ENCODE data around the gene EYA3.

Gene EYA3

DNA sequence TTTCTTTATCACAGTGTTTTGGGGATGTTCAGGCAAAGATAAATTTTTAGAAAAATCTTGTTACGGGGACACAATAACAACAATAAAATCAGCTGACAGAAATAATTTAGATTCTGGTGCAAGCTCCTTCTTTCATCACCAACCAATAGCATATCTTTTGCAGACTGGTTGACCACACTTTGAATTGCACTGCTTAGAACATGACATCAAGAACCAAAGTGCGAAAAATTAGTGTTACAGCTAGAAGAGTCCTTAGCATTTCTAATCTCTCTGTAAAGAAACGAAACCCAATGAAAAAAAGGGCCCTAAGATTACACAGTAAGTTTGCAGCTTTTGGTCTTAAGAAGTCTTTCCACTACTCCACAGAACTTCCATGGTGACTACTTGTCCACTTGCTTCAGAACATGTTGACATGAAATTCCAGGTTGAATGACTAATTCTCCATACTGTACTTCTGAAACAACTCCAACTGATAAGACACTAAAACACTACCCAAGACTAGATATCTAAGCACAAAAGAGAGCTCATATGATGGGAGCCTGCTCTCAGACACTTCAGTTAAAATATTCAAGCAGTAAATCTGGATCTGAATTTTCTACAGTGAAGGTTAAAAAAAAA is 97.4 kb downstream of the EYA3 start:
- no peak overlapping the region for H3K4me3 ChIP-seq (replicated peaks in 1 of 2; ENCODE audit: low read depth in 2 of 2, low read length in 2 of 2)
- TF ChIP-seq CTCF (IDR thresholded peaks at IDR 0.05; ENCODE audit: low read depth, low read length): no peak
- DNase-seq (ENCODE audit: low read depth in 2 of 2): peak; percentile 20 to 25

- no peak overlapping the region for H3K4me3 ChIP-seq (replicated peaks in 1 of 2; ENCODE audit: low read depth in 2 of 2, low read length in 2 of 2)
- no peak for TF ChIP-seq CTCF (IDR thresholded peaks at IDR 0.05; ENCODE audit: low read depth, low read length)
- no peak for DNase-seq (ENCODE audit: low read depth in 2 of 2)
Measured at GRCh38 chr1:27981145-27981544, 107.3 kb downstream of the EYA3 start.

DNA sequence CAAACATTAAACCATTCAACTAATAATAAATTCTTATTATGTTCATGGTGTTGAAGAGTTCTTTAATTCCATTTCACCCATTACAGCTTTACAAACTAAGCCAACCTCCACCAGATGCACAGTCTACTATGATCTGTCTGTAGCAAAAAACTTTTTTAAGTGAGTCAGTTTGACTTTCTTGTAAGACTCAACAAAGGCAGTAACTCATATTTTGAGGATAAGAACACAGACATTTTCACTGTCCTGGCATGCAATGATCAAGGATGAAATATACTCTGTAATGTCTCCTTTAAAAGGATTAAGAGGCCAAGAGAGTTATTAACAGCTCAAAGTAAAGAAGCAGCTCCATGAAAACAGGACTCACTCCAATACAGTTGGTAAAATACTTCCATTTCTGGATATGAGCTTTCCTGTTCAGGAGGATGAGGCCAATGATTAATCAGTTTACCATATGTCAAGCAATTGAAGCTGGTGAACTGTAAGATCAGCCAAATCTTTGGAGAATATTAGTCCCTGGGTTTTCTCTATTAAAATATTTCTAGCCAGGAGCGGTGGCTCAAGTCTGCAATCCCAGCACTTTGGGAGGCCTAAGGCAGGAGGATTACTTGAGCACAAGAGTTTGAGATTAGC is 108.1 kb downstream of the EYA3 start:
- H3K4me3 ChIP-seq (replicated peaks in 1 of 2; ENCODE audit: low read depth in 2 of 2, low read length in 2 of 2): no peak overlapping the region
- DNase-seq (ENCODE audit: low read depth in 2 of 2): no peak
- TF ChIP-seq CTCF (IDR thresholded peaks at IDR 0.05; ENCODE audit: low read depth, low read length): no peak

DNA sequence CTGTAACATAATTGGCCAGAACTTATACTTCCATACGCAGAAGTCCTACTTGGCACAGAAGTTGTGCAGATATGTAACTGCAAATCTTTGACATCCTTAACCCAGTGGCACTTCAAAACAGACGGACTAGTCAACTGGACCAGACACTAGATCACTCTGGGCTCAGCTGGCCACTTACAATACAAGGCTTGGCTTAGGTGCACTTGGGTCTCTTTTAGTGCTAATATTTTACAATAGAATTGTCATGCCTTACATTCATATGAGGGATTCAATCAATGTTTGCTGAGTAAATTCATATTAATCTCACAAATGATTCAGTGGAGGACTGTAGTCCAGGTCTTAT is 108.6 kb downstream of the EYA3 start:
- no peak overlapping the region for H3K4me3 ChIP-seq (replicated peaks in 1 of 2; ENCODE audit: low read depth in 2 of 2, low read length in 2 of 2)
- no peak for TF ChIP-seq CTCF (IDR thresholded peaks at IDR 0.05; ENCODE audit: low read depth, low read length)
- DNase-seq (ENCODE audit: low read depth in 2 of 2): no peak

GRCh38 chr1:27979151-27979858 is 109.1 kb downstream of the EYA3 start:
- peak; percentile 38 for TF ChIP-seq CTCF (IDR thresholded peaks at IDR 0.05; ENCODE audit: low read depth, low read length)
- H3K4me3 ChIP-seq (replicated peaks in 1 of 2; ENCODE audit: low read depth in 2 of 2, low read length in 2 of 2): no peak overlapping the region
- peak; percentile 86 to 90 for DNase-seq (ENCODE audit: low read depth in 2 of 2)

- DNase-seq (ENCODE audit: low read depth in 2 of 2): no peak
- no peak for TF ChIP-seq CTCF (IDR thresholded peaks at IDR 0.05; ENCODE audit: low read depth, low read length)
- H3K4me3 ChIP-seq (replicated peaks in 1 of 2; ENCODE audit: low read depth in 2 of 2, low read length in 2 of 2): no peak overlapping the region
Measured at GRCh38 chr1:27974417-27974781, 114.0 kb downstream of the EYA3 start.
